Type B pancreatic cell (in vitro differentiated cells): ENCODE data around the gene KRT33A. TPM values are rescaled to one million over a fixed set of nuclear protein-coding genes. Genes with fewer than 3 reads are reported as not detected.

Experiments
- DNase-seq: peaks from one replicate; pipeline ENCODE4 v3.0.0; 2021; ENCODE audit warnings: mixed read lengths; ENCODE audit not compliant: unreplicated experiment; ENCODE audit errors: extremely low spot score
- H3K27ac Mint-ChIP-seq: 2 replicates; pipeline ENCODE4 v1.8.0; 2021; ENCODE audit warnings: mild to moderate bottlenecking, mixed read lengths
- H3K27me3 Mint-ChIP-seq: 2 replicates; pipeline ENCODE4 v1.8.0; 2021; ENCODE audit warnings: mixed read lengths
- H3K36me3 Mint-ChIP-seq: 2 replicates; pipeline ENCODE4 v1.8.0; 2021; ENCODE audit warnings: mixed read lengths
- H3K4me1 Mint-ChIP-seq: one replicate; pipeline ENCODE4 v1.8.0; 2021; ENCODE audit warnings: mixed read lengths; ENCODE audit not compliant: unreplicated experiment
- H3K4me3 Mint-ChIP-seq: 2 replicates; pipeline ENCODE4 v1.8.0; 2021; ENCODE audit warnings: mild to moderate bottlenecking, mixed read lengths
- H3K9me3 Mint-ChIP-seq: 2 replicates; pipeline ENCODE4 v1.8.0; 2021; ENCODE audit warnings: mixed read lengths
- CTCF ChIP-seq: fragments of 200-600 bp; sonication (generic); conservative IDR thresholded peaks from 2 replicates; pipeline ENCODE4 v1.5.0; 2021; ENCODE audit warnings: antibody characterized with exemption, mild to moderate bottlenecking
- total RNA-seq: library from RNA; stranded (reverse); gene quantifications from 2 replicates; pipeline ENCODE4 v1.2.1, GENCODE V29; 2021; ENCODE audit warnings: low replicate concordance

The KRT33A gene
- total RNA-seq, 1 donor from 2014 or later, result 0.24 TPM

- H3K27ac Mint-ChIP-seq, result no peak overlapping the region
- H3K36me3 Mint-ChIP-seq, result no peaks in the 10 kb centered on the region
- H3K4me1 Mint-ChIP-seq, result no peaks in the 10 kb centered on the region
- DNase-seq, result no peak
- no peak overlapping the region for H3K4me3 Mint-ChIP-seq
- TF ChIP-seq CTCF, result no peak
- peaks cover 4% of the 10 kb centered on the region for H3K27me3 Mint-ChIP-seq
- H3K9me3 Mint-ChIP-seq, result peaks cover 6% of the 10 kb centered on the region
Observed at GRCh38 chr17:41308251-41308917, 42.2 kb downstream of the KRT33A start.

DNA sequence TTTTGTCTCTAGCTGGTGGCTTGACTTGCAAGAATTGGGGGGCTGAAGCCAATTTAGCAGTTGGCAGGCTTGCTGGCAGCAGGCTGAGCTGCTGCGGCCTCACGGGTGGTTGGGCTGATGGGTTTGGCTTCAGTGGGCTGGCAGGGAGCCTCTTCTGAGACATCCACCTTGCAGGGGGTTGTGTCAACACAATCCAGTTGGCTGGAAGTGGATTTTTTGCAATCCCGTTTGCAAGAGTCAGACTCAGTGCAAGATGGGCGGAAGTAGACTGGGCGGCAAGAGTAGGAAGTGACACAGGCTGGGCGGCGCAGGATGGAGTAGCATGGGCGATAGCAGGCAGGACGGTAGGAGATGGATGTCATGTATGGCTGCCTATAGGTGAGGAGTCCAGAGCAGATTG, 43.0 kb downstream of the KRT33A start:
- no peak for TF ChIP-seq CTCF
- Mint-ChIP-seq H3K27ac (no peak overlapping the region), H3K36me3 (no peaks in the 10 kb centered on the region), H3K4me3 (no peak overlapping the region), H3K9me3 (peaks cover 6% of the 10 kb centered on the region), H3K27me3 (peaks cover 4% of the 10 kb centered on the region), H3K4me1 (no peaks in the 10 kb centered on the region)
- no peak for DNase-seq

DNA sequence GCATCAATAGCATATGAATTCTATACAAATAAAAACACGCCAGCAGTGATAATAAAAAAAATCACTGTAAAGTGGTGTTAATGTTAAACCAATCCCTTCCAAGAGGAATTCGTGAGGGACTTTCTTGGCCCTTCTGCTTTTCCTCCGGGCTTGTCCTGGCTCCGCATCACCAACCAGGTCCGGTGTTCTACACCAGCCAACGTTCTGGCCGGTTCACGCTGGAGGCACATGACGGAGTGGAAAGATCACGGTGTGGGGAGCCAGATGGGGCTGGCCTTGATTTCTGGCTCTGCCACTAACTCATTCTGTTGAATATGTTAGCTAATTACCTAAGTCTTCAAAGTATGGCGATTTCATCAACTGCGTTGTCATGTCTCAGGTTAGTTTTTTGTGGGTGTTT, 46.5 kb downstream of the KRT33A start:
- no peak for DNase-seq
- H3K4me1 Mint-ChIP-seq, result no peaks in the 10 kb centered on the region
- no peak overlapping the region for H3K27ac Mint-ChIP-seq

DNA sequence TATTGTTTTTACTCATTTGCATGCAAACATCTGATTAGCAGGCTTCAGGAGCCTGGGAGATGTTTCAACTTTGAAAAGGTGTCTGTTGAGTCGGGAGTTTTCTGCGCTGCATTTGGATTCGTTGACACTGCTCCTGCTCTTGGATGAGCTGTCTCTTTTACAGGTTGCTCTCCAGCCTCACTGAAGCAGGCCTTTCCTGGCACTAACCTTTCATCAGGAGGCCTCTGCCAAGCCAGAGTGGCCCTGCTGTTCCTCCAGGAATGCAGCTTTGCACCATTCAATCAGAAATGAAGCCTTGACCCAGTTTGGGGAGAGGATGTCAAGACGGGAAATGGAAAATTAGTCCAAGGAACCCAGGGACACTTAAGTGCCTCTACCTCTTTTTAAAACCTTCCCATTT, 47.6 kb downstream of the KRT33A start:
- no peak overlapping the region for H3K27ac Mint-ChIP-seq
- H3K27me3 Mint-ChIP-seq, result no peaks in the 10 kb centered on the region
- H3K4me3 Mint-ChIP-seq, result no peak overlapping the region
- H3K4me1 Mint-ChIP-seq, result no peaks in the 10 kb centered on the region
- no peak for TF ChIP-seq CTCF
- H3K36me3 Mint-ChIP-seq, result peaks cover 4% of the 10 kb centered on the region
- no peak for DNase-seq
- peaks cover 6% of the 10 kb centered on the region for H3K9me3 Mint-ChIP-seq

More for the DNA sequence above, 46.5 kb downstream of the KRT33A start:
- Mint-ChIP-seq H3K4me3 (no peak overlapping the region), H3K27me3 (no peaks in the 10 kb centered on the region), H3K9me3 (peaks cover 6% of the 10 kb centered on the region), H3K36me3 (peaks cover 4% of the 10 kb centered on the region)
- no peak for TF ChIP-seq CTCF

GRCh38 chr17:41301916-41302901, 48.4 kb downstream of the KRT33A start, which contains the start of gene KRTAP29-1:
TSS of gene KRTAP29-1 (minus strand) at chr17:41302851. CDS start at chr17:41302851, 0 bp downstream.
- H3K9me3 Mint-ChIP-seq, result peaks cover 6% of the 10 kb centered on the region
- no peaks in the 10 kb centered on the region for H3K27me3 Mint-ChIP-seq
- H3K4me3 Mint-ChIP-seq, result no peak within 1 kb of the TSS
- TF ChIP-seq CTCF, result no peak
- H3K4me1 Mint-ChIP-seq, result no peaks in the 10 kb centered on the region
- DNase-seq, result no peak
- no peak within 1 kb of the TSS for H3K27ac Mint-ChIP-seq
- peaks cover 4% of the 10 kb centered on the region for H3K36me3 Mint-ChIP-seq
